C4-2B (cell line): Measurements from ENCODE around the gene ACOXL.

ENCODE experiments used
- CTCF ChIP-seq: fragments of 450-650 bp; conservative IDR thresholded peaks from 2 replicates; pipeline ENCODE4 v1.5.1; 2017; ENCODE audit warnings: mild to moderate bottlenecking
- ZFX ChIP-seq: fragments of 450-650 bp; IDR thresholded peaks from 2 replicates; pipeline ENCODE4 v1.6.1; 2017

- TF ChIP-seq CTCF (no peak), ZFX (no peak)
These were observed 290.3 kb downstream of the ACOXL start for GRCh38 chr2:111022633-111023032.
